ENCODE measurements around the gene NEURL1B.

DNA sequence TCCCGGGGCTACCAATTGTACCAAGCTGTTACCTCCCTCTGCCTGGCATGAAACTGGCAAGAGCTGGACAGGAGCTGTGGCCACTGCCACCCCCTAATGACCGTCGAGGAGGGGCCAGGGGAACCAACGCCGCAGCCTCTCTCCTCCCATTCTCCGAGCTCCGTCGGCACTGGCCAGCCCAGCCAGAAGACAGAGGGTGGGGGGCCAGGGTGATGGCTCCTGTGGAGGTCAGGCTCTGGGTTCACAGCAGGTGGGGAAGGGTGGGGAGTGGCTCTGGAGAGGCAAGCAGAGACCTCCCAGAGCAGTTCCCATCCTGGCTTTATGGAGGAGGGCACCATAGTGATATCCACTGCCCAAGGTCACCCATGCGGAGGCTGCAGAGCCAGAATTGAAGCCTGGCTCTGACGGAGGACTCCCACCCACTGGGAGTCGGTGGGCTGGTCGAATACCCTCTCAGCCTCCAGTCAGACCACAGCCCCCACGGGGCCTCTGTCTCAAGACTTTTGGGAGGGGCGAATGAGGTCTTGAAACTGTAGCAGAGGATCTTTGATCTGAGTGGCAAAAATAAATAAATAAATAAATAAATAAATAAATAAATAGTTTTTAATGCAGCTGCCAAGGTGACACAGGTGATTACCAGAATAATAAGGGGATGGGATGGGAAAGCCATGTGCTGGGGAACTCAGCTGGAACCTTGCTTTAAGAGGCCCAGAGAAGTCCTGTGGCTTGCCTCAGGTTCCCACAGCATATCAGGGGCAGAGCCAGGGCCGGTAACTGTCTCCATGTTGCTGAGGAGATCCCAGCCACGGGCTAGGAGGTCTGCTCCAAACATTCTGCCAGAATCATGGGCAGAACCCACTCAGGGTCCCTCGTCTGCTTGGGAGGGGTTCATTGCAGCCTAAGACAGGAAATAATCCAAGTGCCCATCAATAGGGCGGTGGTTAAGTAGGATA is 42.5 kb upstream of the NEURL1B start:
- TF ChIP-seq, protein P1, sequence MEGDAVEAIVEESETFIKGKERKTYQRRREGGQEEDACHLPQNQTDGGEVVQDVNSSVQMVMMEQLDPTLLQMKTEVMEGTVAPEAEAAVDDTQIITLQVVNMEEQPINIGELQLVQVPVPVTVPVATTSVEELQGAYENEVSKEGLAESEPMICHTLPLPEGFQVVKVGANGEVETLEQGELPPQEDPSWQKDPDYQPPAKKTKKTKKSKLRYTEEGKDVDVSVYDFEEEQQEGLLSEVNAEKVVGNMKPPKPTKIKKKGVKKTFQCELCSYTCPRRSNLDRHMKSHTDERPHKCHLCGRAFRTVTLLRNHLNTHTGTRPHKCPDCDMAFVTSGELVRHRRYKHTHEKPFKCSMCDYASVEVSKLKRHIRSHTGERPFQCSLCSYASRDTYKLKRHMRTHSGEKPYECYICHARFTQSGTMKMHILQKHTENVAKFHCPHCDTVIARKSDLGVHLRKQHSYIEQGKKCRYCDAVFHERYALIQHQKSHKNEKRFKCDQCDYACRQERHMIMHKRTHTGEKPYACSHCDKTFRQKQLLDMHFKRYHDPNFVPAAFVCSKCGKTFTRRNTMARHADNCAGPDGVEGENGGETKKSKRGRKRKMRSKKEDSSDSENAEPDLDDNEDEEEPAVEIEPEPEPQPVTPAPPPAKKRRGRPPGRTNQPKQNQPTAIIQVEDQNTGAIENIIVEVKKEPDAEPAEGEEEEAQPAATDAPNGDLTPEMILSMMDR (conservative IDR thresholded peaks at IDR 0.05; ENCODE audit: low read length) = no peak
- no peak for TF ChIP-seq EZH2phosphoT487 (IDR thresholded peaks at IDR 0.05; ENCODE audit: borderline replicate concordance)

Data from Loucy (cell line).